ENCODE data around the gene LAMTOR3. TPM values are rescaled to one million over a fixed set of nuclear protein-coding genes. Genes with fewer than 3 reads are reported as not detected.

The LAMTOR3 gene
- total RNA-seq (ENCODE audit: low replicate concordance): 11.5 and 69.9 TPM in 2 replicates

- no peak for TF ChIP-seq CTCF (IDR thresholded peaks at IDR 0.05; ENCODE audit: insufficient read depth, low read length)
- DNase-seq (ENCODE audit: low read depth): peak; percentile 89
- peak within 1 kb of the TSS; percentile 91 for H3K4me3 ChIP-seq (ENCODE audit: low read depth, low read length)
These were observed at the start of gene LAMTOR3 for GRCh38 chr4:99894161-99894997. LAMTOR3 (minus strand) TSS chr4:99894427; CDS start chr4:99893963, 464 bp downstream.

- H3K4me3 ChIP-seq (ENCODE audit: low read depth, low read length): no peak overlapping the region
- no peak for DNase-seq (ENCODE audit: low read depth)
- no peak for TF ChIP-seq CTCF (IDR thresholded peaks at IDR 0.05; ENCODE audit: insufficient read depth, low read length)
These were observed 44.1 kb upstream of the LAMTOR3 start for GRCh38 chr4:99938243-99938753.

- H3K4me3 ChIP-seq (ENCODE audit: low read depth, low read length): no peak overlapping the region
- TF ChIP-seq CTCF (IDR thresholded peaks at IDR 0.05; ENCODE audit: insufficient read depth, low read length): no peak
- peak; percentile 37 for DNase-seq (ENCODE audit: low read depth)
These were observed 40.7 kb upstream of the LAMTOR3 start for GRCh38 chr4:99934891-99935290.

GRCh38 chr4:99927566-99927965, 33.3 kb upstream of the LAMTOR3 start:
- no peak for TF ChIP-seq CTCF (IDR thresholded peaks at IDR 0.05; ENCODE audit: insufficient read depth, low read length)
- peak; percentile 26 for DNase-seq (ENCODE audit: low read depth)
- no peak overlapping the region for H3K4me3 ChIP-seq (ENCODE audit: low read depth, low read length)

GRCh38 chr4:99921174-99921573, 26.9 kb upstream of the LAMTOR3 start:
- DNase-seq (ENCODE audit: low read depth): no peak
- no peak overlapping the region for H3K4me3 ChIP-seq (ENCODE audit: low read depth, low read length)
- TF ChIP-seq CTCF (IDR thresholded peaks at IDR 0.05; ENCODE audit: insufficient read depth, low read length): no peak

GRCh38 chr4:99918656-99919055, 24.4 kb upstream of the LAMTOR3 start:
- H3K4me3 ChIP-seq (ENCODE audit: low read depth, low read length): no peak overlapping the region
- DNase-seq (ENCODE audit: low read depth): no peak
- TF ChIP-seq CTCF (IDR thresholded peaks at IDR 0.05; ENCODE audit: insufficient read depth, low read length): no peak
